Measurements from ENCODE around the gene LRRC46.

The LRRC46 gene

DNA sequence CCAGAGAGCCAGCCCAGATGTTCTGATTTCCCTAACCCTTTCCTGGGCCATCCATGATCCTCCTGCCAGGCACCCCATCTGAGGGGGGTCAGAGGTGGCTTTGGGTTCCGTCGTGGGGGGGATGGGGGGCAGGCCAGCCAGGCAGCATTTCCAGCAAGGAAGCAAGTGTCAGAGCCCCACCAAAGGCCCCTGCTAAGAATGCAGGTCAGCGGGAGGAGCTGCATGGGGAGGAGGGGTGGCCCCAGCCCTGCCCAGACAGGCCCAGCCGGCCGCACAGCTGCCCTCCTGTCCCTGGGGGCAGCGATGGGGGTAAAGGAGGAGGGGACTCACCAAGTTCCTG lies 11.9 kb downstream of the LRRC46 start:
- H2AFZ ChIP-seq (ENCODE audit: low read depth, low read length), result no peak overlapping the region
- peaks cover 32% of the 10 kb centered on the region for H3K4me1 ChIP-seq (ENCODE audit: insufficient read depth, low read length)
- peaks cover 44% of the 10 kb centered on the region for H3K27me3 ChIP-seq (ENCODE audit: insufficient read depth, low read length)
- H3K9me3 ChIP-seq (ENCODE audit: low read length), result peaks cover 2% of the 10 kb centered on the region
- H3K36me3 ChIP-seq (ENCODE audit: insufficient read depth, low read length), result no peaks in the 10 kb centered on the region
- no peak overlapping the region for H3K4me3 ChIP-seq (ENCODE audit: low read length)

GRCh38 chr17:47844227-47844626 lies 12.8 kb downstream of the LRRC46 start:
- Histone ChIP-seq H3K9me3 (ENCODE audit: low read length) (peaks cover 10% of the 10 kb centered on the region), H3K27me3 (ENCODE audit: insufficient read depth, low read length) (peaks cover 53% of the 10 kb centered on the region), H3K4me1 (ENCODE audit: insufficient read depth, low read length) (peaks cover 32% of the 10 kb centered on the region), H2AFZ (ENCODE audit: low read depth, low read length) (no peak overlapping the region), H3K36me3 (ENCODE audit: insufficient read depth, low read length) (no peaks in the 10 kb centered on the region), H3K4me3 (ENCODE audit: low read length) (no peak overlapping the region)

GRCh38 chr17:47844814-47845715 lies 13.6 kb downstream of the LRRC46 start:
- Histone ChIP-seq H3K27me3 (ENCODE audit: insufficient read depth, low read length) (peaks cover 61% of the 10 kb centered on the region), H2AFZ (ENCODE audit: low read depth, low read length) (no peak overlapping the region), H3K9me3 (ENCODE audit: low read length) (peaks cover 12% of the 10 kb centered on the region), H3K4me1 (ENCODE audit: insufficient read depth, low read length) (peaks cover 32% of the 10 kb centered on the region), H3K36me3 (ENCODE audit: insufficient read depth, low read length) (no peaks in the 10 kb centered on the region), H3K4me3 (ENCODE audit: low read length) (no peak overlapping the region)

GRCh38 chr17:47845716-47846075 lies 14.2 kb downstream of the LRRC46 start:
- Histone ChIP-seq H3K27me3 (ENCODE audit: insufficient read depth, low read length) (peaks cover 68% of the 10 kb centered on the region), H3K36me3 (ENCODE audit: insufficient read depth, low read length) (no peaks in the 10 kb centered on the region), H3K9me3 (ENCODE audit: low read length) (peaks cover 12% of the 10 kb centered on the region), H3K4me3 (ENCODE audit: low read length) (no peak overlapping the region), H2AFZ (ENCODE audit: low read depth, low read length) (no peak overlapping the region), H3K4me1 (ENCODE audit: insufficient read depth, low read length) (peaks cover 26% of the 10 kb centered on the region)

GRCh38 chr17:47846716-47847340 lies 15.4 kb downstream of the LRRC46 start:
- peak overlapping the region; percentile 30 for H3K4me3 ChIP-seq (ENCODE audit: low read length)
- H2AFZ ChIP-seq (ENCODE audit: low read depth, low read length), result no peak overlapping the region
- H3K36me3 ChIP-seq (ENCODE audit: insufficient read depth, low read length), result no peaks in the 10 kb centered on the region
- H3K27me3 ChIP-seq (ENCODE audit: insufficient read depth, low read length), result peaks cover 75% of the 10 kb centered on the region
- peaks cover 22% of the 10 kb centered on the region for H3K4me1 ChIP-seq (ENCODE audit: insufficient read depth, low read length)
- peaks cover 12% of the 10 kb centered on the region for H3K9me3 ChIP-seq (ENCODE audit: low read length)

- H3K9me3 ChIP-seq (ENCODE audit: low read length), result peaks cover 12% of the 10 kb centered on the region
- peaks cover 22% of the 10 kb centered on the region for H3K4me1 ChIP-seq (ENCODE audit: insufficient read depth, low read length)
- H2AFZ ChIP-seq (ENCODE audit: low read depth, low read length), result no peak overlapping the region
- H3K27me3 ChIP-seq (ENCODE audit: insufficient read depth, low read length), result peaks cover 82% of the 10 kb centered on the region
- no peaks in the 10 kb centered on the region for H3K36me3 ChIP-seq (ENCODE audit: insufficient read depth, low read length)
- H3K4me3 ChIP-seq (ENCODE audit: low read length), result peak overlapping the region; percentile 30
These were observed 16.1 kb downstream of the LRRC46 start for GRCh38 chr17:47847341-47848197.

DNA sequence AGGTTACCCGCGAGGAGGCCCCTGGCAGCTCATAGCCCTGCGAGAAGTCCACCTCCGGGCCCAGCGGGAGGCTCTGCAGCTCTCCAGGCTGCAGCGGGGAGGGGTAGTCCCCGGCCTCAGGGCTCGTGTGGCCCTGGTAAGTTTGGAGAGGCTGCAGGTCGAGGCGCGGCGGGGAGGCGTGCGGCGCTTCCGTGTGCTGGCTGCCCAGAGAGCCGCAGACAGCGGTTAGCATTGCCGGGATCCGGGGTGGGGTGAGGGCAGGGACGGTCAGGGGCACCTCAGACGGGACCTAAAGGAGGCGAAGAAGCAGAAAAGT lies 16.7 kb downstream of the LRRC46 start:
- no peak overlapping the region for H3K4me3 ChIP-seq (ENCODE audit: low read length)
- peaks cover 20% of the 10 kb centered on the region for H3K4me1 ChIP-seq (ENCODE audit: insufficient read depth, low read length)
- peaks cover 88% of the 10 kb centered on the region for H3K27me3 ChIP-seq (ENCODE audit: insufficient read depth, low read length)

DNA sequence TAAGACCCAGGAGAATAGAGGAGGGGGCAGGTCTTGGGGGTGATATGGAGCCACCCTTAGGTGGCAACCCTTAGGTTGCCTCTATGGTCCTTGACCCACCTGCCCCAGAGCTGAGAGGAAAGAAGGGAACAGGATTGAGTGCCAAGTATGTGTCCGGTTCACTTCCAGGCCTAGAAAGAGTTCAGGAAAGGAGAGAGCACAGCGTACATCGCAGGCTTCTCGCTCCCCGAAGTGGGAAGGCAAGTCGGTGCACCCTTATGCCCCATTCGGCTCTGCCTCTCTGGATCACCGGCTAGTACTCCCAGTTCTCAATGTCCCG lies 18.9 kb downstream of the LRRC46 start:
- Histone ChIP-seq H3K27me3 (ENCODE audit: insufficient read depth, low read length) (peaks cover 96% of the 10 kb centered on the region), H3K4me1 (ENCODE audit: insufficient read depth, low read length) (peaks cover 18% of the 10 kb centered on the region), H3K9me3 (ENCODE audit: low read length) (peaks cover 12% of the 10 kb centered on the region), H2AFZ (ENCODE audit: low read depth, low read length) (no peak overlapping the region), H3K4me3 (ENCODE audit: low read length) (no peak overlapping the region), H3K36me3 (ENCODE audit: insufficient read depth, low read length) (no peaks in the 10 kb centered on the region)

More for the DNA sequence above, 16.7 kb downstream of the LRRC46 start:
- Histone ChIP-seq H3K9me3 (ENCODE audit: low read length) (peaks cover 12% of the 10 kb centered on the region), H2AFZ (ENCODE audit: low read depth, low read length) (no peak overlapping the region), H3K36me3 (ENCODE audit: insufficient read depth, low read length) (no peaks in the 10 kb centered on the region)

DNA sequence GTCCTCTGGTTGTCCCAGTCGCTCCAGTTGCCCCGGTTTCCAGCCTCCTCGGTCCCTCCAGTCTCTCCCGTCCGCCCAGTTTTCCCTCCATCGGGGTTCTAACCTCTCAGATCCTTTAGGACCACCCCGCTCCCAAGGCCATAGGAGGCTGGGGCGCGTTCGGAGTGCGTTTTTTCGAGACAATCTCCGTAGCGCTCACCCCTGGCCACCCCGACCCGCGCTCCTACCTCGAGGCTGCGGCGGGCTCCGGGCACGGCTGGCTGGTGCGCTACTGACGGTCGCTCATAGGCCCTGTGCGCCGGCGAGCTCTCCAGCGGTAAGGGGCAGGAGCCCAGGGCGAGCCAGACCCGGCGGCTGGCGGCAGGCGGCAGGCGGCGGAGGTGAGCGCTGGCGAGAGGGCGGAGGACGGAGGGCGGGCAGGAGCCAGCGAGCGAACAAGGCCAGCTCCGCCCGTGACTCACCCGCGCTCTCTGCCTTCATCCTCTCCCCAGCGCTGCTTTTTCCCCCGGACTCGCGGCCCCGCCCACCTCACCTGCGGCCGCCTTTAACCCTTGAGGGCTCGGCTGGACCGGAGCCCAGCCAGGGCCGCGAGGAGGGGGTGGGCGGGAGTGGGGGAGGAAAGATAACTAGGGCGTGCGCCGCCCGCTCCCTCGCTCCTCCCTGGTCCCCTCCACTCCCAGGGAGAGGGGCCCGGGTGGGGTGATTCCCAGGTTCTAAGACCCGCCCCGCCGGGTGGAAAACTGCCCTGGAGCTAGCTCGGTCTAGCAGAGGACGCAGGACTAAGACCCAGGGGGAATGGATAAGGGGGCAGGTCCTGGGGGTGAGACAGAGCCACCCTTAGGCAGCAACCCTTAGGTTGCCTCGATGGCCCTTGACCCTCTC lies 19.5 kb downstream of the LRRC46 start, which contains the start of gene SP6:
SP6 (minus strand) TSS at position 472 of the 882 bp plus-strand sequence. CDS start 2,734 bp downstream, outside the sequence.
- Histone ChIP-seq H3K9me3 (ENCODE audit: low read length) (peaks cover 12% of the 10 kb centered on the region), H3K4me3 (ENCODE audit: low read length) (no peak within 1 kb of the TSS), H3K36me3 (ENCODE audit: insufficient read depth, low read length) (no peaks in the 10 kb centered on the region), H3K4me1 (ENCODE audit: insufficient read depth, low read length) (peaks cover 15% of the 10 kb centered on the region), H3K27me3 (ENCODE audit: insufficient read depth, low read length) (peaks cover 96% of the 10 kb centered on the region), H2AFZ (ENCODE audit: low read depth, low read length) (peak within 1 kb of the TSS; percentile 66)

DNA sequence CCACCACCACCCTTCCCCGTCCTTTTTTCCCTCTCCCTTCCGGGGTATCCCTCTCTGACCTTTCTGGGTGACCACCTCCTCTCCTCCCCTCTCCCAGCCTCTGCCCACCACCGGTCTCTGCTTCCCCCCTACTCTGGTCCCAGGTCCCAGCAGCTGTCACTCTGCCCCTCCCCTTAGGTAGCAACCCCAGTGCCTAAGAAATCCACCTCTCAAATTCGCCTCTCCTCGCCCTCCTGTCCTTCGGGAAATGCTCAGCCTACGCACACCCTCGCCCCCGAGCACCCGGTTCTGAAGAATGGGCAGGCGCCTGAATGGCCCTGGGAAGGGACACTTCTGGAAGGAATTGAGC lies 20.3 kb downstream of the LRRC46 start:
- H2AFZ ChIP-seq (ENCODE audit: low read depth, low read length), result no peak overlapping the region
- peaks cover 96% of the 10 kb centered on the region for H3K27me3 ChIP-seq (ENCODE audit: insufficient read depth, low read length)
- H3K36me3 ChIP-seq (ENCODE audit: insufficient read depth, low read length), result no peaks in the 10 kb centered on the region
- H3K4me3 ChIP-seq (ENCODE audit: low read length), result no peak overlapping the region
- peaks cover 7% of the 10 kb centered on the region for H3K4me1 ChIP-seq (ENCODE audit: insufficient read depth, low read length)
- H3K9me3 ChIP-seq (ENCODE audit: low read length), result peaks cover 12% of the 10 kb centered on the region

DNA sequence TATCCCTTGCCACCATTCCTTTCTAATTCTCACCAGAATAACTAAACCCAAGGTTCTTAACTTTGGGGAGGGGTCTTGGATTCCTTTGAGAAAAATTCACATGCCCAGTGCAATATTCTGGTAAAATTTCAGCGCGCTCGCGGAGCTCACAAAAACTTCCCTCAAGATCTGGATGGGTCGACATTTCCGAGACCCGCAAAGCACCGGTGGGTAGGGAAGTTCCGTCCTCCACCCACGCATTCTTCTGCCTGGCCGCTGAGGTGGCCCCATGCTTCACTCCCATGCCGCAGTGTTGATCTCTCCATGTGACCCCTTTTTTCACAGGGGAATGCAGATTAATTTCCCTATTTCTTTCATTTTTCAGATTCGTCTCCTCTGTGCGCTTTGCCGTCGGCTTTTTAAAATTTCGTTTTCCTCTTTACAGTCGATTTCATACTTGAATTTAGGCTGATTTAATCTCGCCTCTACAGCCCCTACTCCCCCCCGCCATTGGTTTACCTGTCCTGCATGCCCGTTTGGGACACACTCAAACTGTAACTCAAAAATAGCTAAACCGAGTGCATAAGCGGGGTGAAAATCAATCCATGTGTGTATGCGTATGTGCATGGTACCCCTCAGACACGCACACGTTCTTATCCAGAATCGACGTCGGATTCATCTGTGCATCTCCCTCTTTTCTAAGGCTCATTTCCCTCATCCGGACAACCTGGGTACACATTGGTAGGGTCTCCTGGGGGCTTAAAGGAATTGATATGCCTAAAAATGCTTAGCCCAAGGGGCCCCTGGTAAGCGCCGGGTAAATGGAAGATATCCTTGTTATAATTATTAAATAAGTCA lies 20.9 kb downstream of the LRRC46 start:
- H3K9me3 ChIP-seq (ENCODE audit: low read length), result peaks cover 12% of the 10 kb centered on the region
- peaks cover 3% of the 10 kb centered on the region for H3K4me1 ChIP-seq (ENCODE audit: insufficient read depth, low read length)
- H3K36me3 ChIP-seq (ENCODE audit: insufficient read depth, low read length), result no peaks in the 10 kb centered on the region
- no peak overlapping the region for H3K4me3 ChIP-seq (ENCODE audit: low read length)
- no peak overlapping the region for H2AFZ ChIP-seq (ENCODE audit: low read depth, low read length)
- peaks cover 95% of the 10 kb centered on the region for H3K27me3 ChIP-seq (ENCODE audit: insufficient read depth, low read length)

DNA sequence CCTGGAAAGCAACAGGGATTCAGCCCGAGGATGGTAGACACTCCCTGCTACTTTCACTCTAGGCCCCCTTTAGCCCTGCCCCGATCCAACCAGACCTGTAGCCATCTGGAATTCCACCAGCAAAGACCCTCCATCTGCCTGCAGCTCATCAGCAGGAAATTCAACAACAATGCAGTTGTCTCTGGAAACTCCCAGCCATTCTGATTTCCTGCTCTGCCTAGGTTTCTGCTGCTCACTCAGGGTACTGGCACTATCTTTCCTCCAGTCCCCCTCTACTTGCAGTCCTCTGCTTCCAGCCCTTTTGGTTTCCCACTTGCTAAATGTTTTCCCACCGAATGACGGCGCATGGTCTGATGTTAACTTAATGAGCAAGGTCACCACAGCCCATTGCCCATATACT lies 22.1 kb downstream of the LRRC46 start:
- Histone ChIP-seq H2AFZ (ENCODE audit: low read depth, low read length) (no peak overlapping the region), H3K27me3 (ENCODE audit: insufficient read depth, low read length) (peaks cover 90% of the 10 kb centered on the region), H3K4me1 (ENCODE audit: insufficient read depth, low read length) (peaks cover 3% of the 10 kb centered on the region), H3K9me3 (ENCODE audit: low read length) (peaks cover 8% of the 10 kb centered on the region), H3K36me3 (ENCODE audit: insufficient read depth, low read length) (no peaks in the 10 kb centered on the region), H3K4me3 (ENCODE audit: low read length) (no peak overlapping the region)

All from neuron (in vitro differentiated cells).